ENCODE data around the gene SMPD2. TPM values are rescaled to one million over a fixed set of nuclear protein-coding genes. Genes with fewer than 3 reads are reported as not detected.

The SMPD2 gene
- total RNA-seq, 1 experiment from 2014 or later: 14.7 TPM

GRCh38 chr6:109456710-109457561, 16.4 kb downstream of the SMPD2 start (continued):
- no peak for TF ChIP-seq REST (IDR thresholded peaks at IDR 0.05; ENCODE audit: low read depth)

GRCh38 chr6:109457562-109457996, 17.1 kb downstream of the SMPD2 start:
- no peak for DNase-seq (ENCODE audit: low read depth, low spot score)
- ChIA-PET CTCF (no interaction called here), POLR2A (no interaction called here), RAD21 (ENCODE audit: low non-redundant PET in 1 of 2, low total read pairs in 2 of 2, uncharacterized antibody in 2 of 2, unreplicated experiment in 2 of 2) (no interaction called here)
- BruUV-seq (replicated peaks): no TSS peak
- Histone ChIP-seq H3K9me2 (ENCODE audit: insufficient read depth) (no peaks in the 10 kb centered on the region), H3K4me3 (replicated peaks in 1 of 2; ENCODE audit: low read depth in 1 of 2, low read length in 2 of 2) (no peak overlapping the region), H3K36me3 (ENCODE audit: control insufficient read depth in 1 of 2, insufficient read depth in 2 of 2, low read length in 2 of 2) (peaks cover 4 to 9% of the 10 kb centered on the region in 2 experiments; a peak in 3 of 4 replicates), H3K79me2 (ENCODE audit: insufficient read depth, low read length) (no peaks in the 10 kb centered on the region), H4K20me1 (ENCODE audit: insufficient read depth) (no peaks in the 10 kb centered on the region), H3K27ac (ENCODE audit: low read depth, low read length) (no peak overlapping the region), H3K4me1 (ENCODE audit: control insufficient read depth in 1 of 2, insufficient read depth in 2 of 2, low read length in 2 of 2) (peaks cover 4 to 43% of the 10 kb centered on the region in 2 experiments; a peak in 3 of 4 replicates), H3K9me3 (ENCODE audit: control insufficient read depth in 1 of 2, insufficient read depth in 1 of 2, low read depth in 1 of 2, low read length in 2 of 2) (no peaks in the 10 kb centered on the region), H3K4me2 (ENCODE audit: low read length) (no peak overlapping the region), H2AFZ (ENCODE audit: low read depth, low read length, poor library complexity, severe bottlenecking) (no peak overlapping the region), H3K9ac (ENCODE audit: low read length) (no peak overlapping the region), H3K27me3 (ENCODE audit: insufficient read depth, low read length) (no peaks in the 10 kb centered on the region)
- intact Hi-C loops (cut with micrococcal nuclease): no loop called here
- ATAC-seq: no peak
- TF ChIP-seq EZH2 (IDR thresholded peaks at IDR 0.05): no peak
- TF ChIP-seq EZH2phosphoT487 (IDR thresholded peaks at IDR 0.05; ENCODE audit: borderline replicate concordance): no peak
- TF ChIP-seq MAX (IDR thresholded peaks at IDR 0.05): no peak
- TF ChIP-seq ELF1 (IDR thresholded peaks at IDR 0.05; ENCODE audit: borderline replicate concordance, low read depth): no peak
- TF ChIP-seq CEBPB (IDR thresholded peaks at IDR 0.05; ENCODE audit: low read depth): no peak
- no peak for TF ChIP-seq ATF3 (IDR thresholded peaks at IDR 0.05)
- TF ChIP-seq EGR1 (IDR thresholded peaks at IDR 0.05; ENCODE audit: low read depth): no peak
- TF ChIP-seq ZNF274 (IDR thresholded peaks at IDR 0.05; ENCODE audit: low read depth, low read length): no peak
- TF ChIP-seq RAD21 (IDR thresholded peaks at IDR 0.05; ENCODE audit: low read depth): no peak
- TF ChIP-seq ZFX (IDR thresholded peaks at IDR 0.05): no peak
- TF ChIP-seq POLR2AphosphoS5 (IDR thresholded peaks at IDR 0.05; ENCODE audit: low read depth, low read length): no peak

All from HCT116 (cell line).